Activated CD4-positive, alpha-beta T cell treated with anti-CD3 and anti-CD28 coated beads for 36 hours (primary cell): Measurements from ENCODE around the gene FAM186B. TPM values are rescaled to one million over a fixed set of nuclear protein-coding genes. Genes with fewer than 3 reads are reported as not detected.

Source experiments
- ATAC-seq: fragments of 200-7000 bp; cut with Tn5 transposase; one replicate; pipeline ENCODE4 v1.10.0; 2021; ENCODE audit warnings: mild to moderate bottlenecking, moderate library complexity
- CTCF ChIA-PET: fragments of 350-600 bp; sonication (Branson Sonifier 250); formaldehyde crosslinking; loops from one replicate; lab custom pipeline; 2021; ENCODE audit warnings: antibody characterized with exemption; lab: Charles Lee
- POLR2A ChIA-PET: fragments of 350-600 bp; sonication (Branson Sonifier 250); formaldehyde crosslinking; loops from one replicate; lab custom pipeline; 2021; ENCODE audit warnings: antibody characterized with exemption, inconsistent platforms; lab: Charles Lee
- DNase-seq: peaks from one replicate; pipeline ENCODE4 v3.0.0-alpha.2; 2020
- H3K27ac Mint-ChIP-seq: one replicate; pipeline ENCODE4 v1.8.0; 2021; ENCODE audit warnings: mixed read lengths
- H3K27me3 Mint-ChIP-seq: one replicate; pipeline ENCODE4 v1.8.0; 2021; ENCODE audit warnings: mixed read lengths
- H3K36me3 Mint-ChIP-seq: one replicate; pipeline ENCODE4 v1.8.0; 2021; ENCODE audit warnings: low read depth, mixed read lengths
- H3K4me1 Mint-ChIP-seq: one replicate; pipeline ENCODE4 v1.8.0; 2021; ENCODE audit warnings: mixed read lengths
- H3K4me3 Mint-ChIP-seq: one replicate; pipeline ENCODE4 v1.8.0; 2021; ENCODE audit warnings: mild to moderate bottlenecking, moderate library complexity, mixed read lengths
- H3K9me3 Mint-ChIP-seq: one replicate; pipeline ENCODE4 v1.8.0; 2021; ENCODE audit warnings: low read depth, mixed read lengths
- intact Hi-C, 2 experiments: fragments of 100-400 bp; cut with DNase I in 1 of 2; cut with micrococcal nuclease in 1 of 2; formaldehyde crosslinking; loops; one replicate each; pipeline versions ENCODE4 v1.14.2 to v1.15.1; 2022 to 2024; cut with DNase I, micrococcal nuclease
- total RNA-seq, 2 experiments: library from RNA; stranded (reverse); gene quantifications; one replicate each; pipeline ENCODE4 v1.2.3, GENCODE V29; 2021

The FAM186B gene
- total RNA-seq, 2 experiments from 2014 or later, result 0.05 to 0.07 TPM

GRCh38 chr12:49646331-49646830 is 40.9 kb upstream of the FAM186B start:
- DNase-seq, result no peak
- no peak overlapping the region for H3K27ac Mint-ChIP-seq
- no peak for ATAC-seq
- peaks cover 18% of the 10 kb centered on the region for H3K4me1 Mint-ChIP-seq
- no peak overlapping the region for H3K4me3 Mint-ChIP-seq
- H3K36me3 Mint-ChIP-seq, result peaks cover 19% of the 10 kb centered on the region
- intact Hi-C loops, result no loop called here
- POLR2A ChIA-PET, result no interaction called here
- H3K27me3 Mint-ChIP-seq, result no peaks in the 10 kb centered on the region
- CTCF ChIA-PET, result interaction anchor here (1.5 to 21.5 kb wide), 5 partner anchors 9 to 92 kb away, joined by 3 to 332 read pairs (median 7); partner anchors contain the start of gene FMNL3
- H3K9me3 Mint-ChIP-seq, result no peaks in the 10 kb centered on the region

GRCh38 chr12:49645146-49646039 is 40.0 kb upstream of the FAM186B start:
- ChIA-PET POLR2A (interaction anchor here (0.6 kb wide), 1 partner anchor 402 kb away, joined by 4 read pairs; no protein-coding TSS in a partner anchor), CTCF (interaction anchor here (0.5 to 21.5 kb wide), 25 partner anchors 8 to 194 kb away, joined by 3 to 332 read pairs (median 4); partner anchors contain the start of gene FMNL3)
- Mint-ChIP-seq H3K27me3 (no peaks in the 10 kb centered on the region), H3K4me1 (peaks cover 18% of the 10 kb centered on the region), H3K4me3 (no peak overlapping the region), H3K36me3 (peaks cover 19% of the 10 kb centered on the region), H3K27ac (peak overlapping the region; percentile 28), H3K9me3 (no peaks in the 10 kb centered on the region)
- intact Hi-C loops, result loop anchor here in 1 of 2 experiments (2.0 kb wide), 1 partner anchor 193 kb away; no protein-coding TSS in a partner anchor
- ATAC-seq (no peak), DNase-seq (no peak)

- intact Hi-C loops, result loop anchor here (1.0 to 2.0 kb wide), 5 partner anchors 18 to 194 kb away; partner anchors contain the start of genes FMNL3 (in 2 of the 2) and TMBIM6 (in 1 of the 2)
- H3K9me3 Mint-ChIP-seq, result no peaks in the 10 kb centered on the region
- POLR2A ChIA-PET, result no interaction called here
- no peaks in the 10 kb centered on the region for H3K27me3 Mint-ChIP-seq
- ATAC-seq (peak; percentile 93), DNase-seq (peak; percentile 89)
- CTCF ChIA-PET, result interaction anchor here (0.5 to 21.5 kb wide), 24 partner anchors 8 to 195 kb away, joined by 3 to 332 read pairs (median 4); partner anchors contain the start of gene FMNL3
- H3K4me1 Mint-ChIP-seq, result peaks cover 18% of the 10 kb centered on the region
- no peak overlapping the region for H3K4me3 Mint-ChIP-seq
- H3K36me3 Mint-ChIP-seq, result peaks cover 18% of the 10 kb centered on the region
- peak overlapping the region; percentile 78 for H3K27ac Mint-ChIP-seq
These were observed 39.2 kb upstream of the FAM186B start for GRCh38 chr12:49644620-49644994.

GRCh38 chr12:49643961-49644619 is 38.7 kb upstream of the FAM186B start:
- Mint-ChIP-seq H3K27me3 (no peaks in the 10 kb centered on the region), H3K27ac (peak overlapping the region; percentile 78), H3K36me3 (peaks cover 18% of the 10 kb centered on the region), H3K9me3 (no peaks in the 10 kb centered on the region), H3K4me1 (peaks cover 21% of the 10 kb centered on the region), H3K4me3 (no peak overlapping the region)
- no peak for ATAC-seq
- ChIA-PET CTCF (interaction anchor here (0.7 to 21.5 kb wide), 15 partner anchors 10 to 133 kb away, joined by 3 to 332 read pairs (median 4); partner anchors contain the start of gene FMNL3), POLR2A (no interaction called here)
- no peak for DNase-seq
- intact Hi-C loops, result loop anchor here (1.0 to 2.0 kb wide), 5 partner anchors 18 to 195 kb away; partner anchors contain the start of genes FMNL3 (in 2 of the 2) and TMBIM6 (in 1 of the 2)

GRCh38 chr12:49643135-49643534 is 37.7 kb upstream of the FAM186B start:
- H3K9me3 Mint-ChIP-seq, result no peaks in the 10 kb centered on the region
- peaks cover 18% of the 10 kb centered on the region for H3K4me1 Mint-ChIP-seq
- peaks cover 16% of the 10 kb centered on the region for H3K36me3 Mint-ChIP-seq
- H3K4me3 Mint-ChIP-seq, result no peak overlapping the region
- no peak for ATAC-seq
- H3K27me3 Mint-ChIP-seq, result no peaks in the 10 kb centered on the region
- intact Hi-C loops, result no loop called here
- DNase-seq, result no peak
- CTCF ChIA-PET, result interaction anchor here (0.9 to 21.5 kb wide), 12 partner anchors 11 to 134 kb away, joined by 3 to 332 read pairs (median 6); partner anchors contain the start of gene FMNL3
- no peak overlapping the region for H3K27ac Mint-ChIP-seq
- POLR2A ChIA-PET, result no interaction called here

- CTCF ChIA-PET, result interaction anchor here (0.7 to 21.5 kb wide), 7 partner anchors 11 to 120 kb away, joined by 3 to 332 read pairs (median 4); partner anchors contain the start of genes FMNL3 and TMBIM6
- H3K9me3 Mint-ChIP-seq, result no peaks in the 10 kb centered on the region
- intact Hi-C loops, result no loop called here
- H3K27me3 Mint-ChIP-seq, result no peaks in the 10 kb centered on the region
- peaks cover 15% of the 10 kb centered on the region for H3K4me1 Mint-ChIP-seq
- no peak for DNase-seq
- no peak for ATAC-seq
- no peak overlapping the region for H3K4me3 Mint-ChIP-seq
- peaks cover 11% of the 10 kb centered on the region for H3K36me3 Mint-ChIP-seq
- POLR2A ChIA-PET, result interaction anchor here (0.9 kb wide), 1 partner anchor 61 kb away, joined by 3 read pairs; no protein-coding TSS in a partner anchor
- peak overlapping the region; percentile 4 for H3K27ac Mint-ChIP-seq
These were observed 36.9 kb upstream of the FAM186B start for GRCh38 chr12:49642370-49642802.

- ChIA-PET POLR2A (interaction anchor here (0.9 to 1.3 kb wide), 2 partner anchors 62 to 100 kb away, joined by 3 to 4 read pairs; partner anchors contain the start of gene TMBIM6), CTCF (interaction anchor here (0.7 to 21.5 kb wide), 8 partner anchors 11 to 283 kb away, joined by 3 to 332 read pairs (median 4); partner anchors contain the start of genes FMNL3 and TMBIM6)
- Mint-ChIP-seq H3K9me3 (no peaks in the 10 kb centered on the region), H3K36me3 (peaks cover 7% of the 10 kb centered on the region), H3K27me3 (no peaks in the 10 kb centered on the region), H3K4me1 (peaks cover 19% of the 10 kb centered on the region), H3K4me3 (no peak overlapping the region), H3K27ac (no peak overlapping the region)
- ATAC-seq (no peak), DNase-seq (no peak)
- intact Hi-C loops, result no loop called here
These were observed 36.4 kb upstream of the FAM186B start for GRCh38 chr12:49641748-49642369.

- CTCF ChIA-PET, result interaction anchor here (0.5 to 5.3 kb wide), 36 partner anchors 9 to 295 kb away, joined by 3 to 113 read pairs (median 5); partner anchors contain the start of genes FAM186B, FMNL3, PRPF40B and SPATS2
- intact Hi-C loops, result loop anchor here (1.0 to 2.0 kb wide), 3 partner anchors 70 to 141 kb away; partner anchors contain the start of gene FMNL3 (in 2 of the 2)
- Mint-ChIP-seq H3K36me3 (peaks cover 2% of the 10 kb centered on the region), H3K27ac (peak overlapping the region; percentile 33), H3K4me1 (peaks cover 14% of the 10 kb centered on the region), H3K4me3 (no peak overlapping the region), H3K9me3 (no peaks in the 10 kb centered on the region), H3K27me3 (no peaks in the 10 kb centered on the region)
- POLR2A ChIA-PET, result interaction anchor here (1.4 kb wide), 1 partner anchor 66 kb away, joined by 5 read pairs; no protein-coding TSS in a partner anchor
- DNase-seq (peak; percentile 78), ATAC-seq (peak; percentile 97)
These were observed 31.7 kb upstream of the FAM186B start for GRCh38 chr12:49636979-49637755.

GRCh38 chr12:49636574-49636973 is 31.1 kb upstream of the FAM186B start:
- POLR2A ChIA-PET, result interaction anchor here (1.4 kb wide), 1 partner anchor 67 kb away, joined by 5 read pairs; no protein-coding TSS in a partner anchor
- no peaks in the 10 kb centered on the region for H3K27me3 Mint-ChIP-seq
- intact Hi-C loops, result loop anchor here in 1 of 2 experiments (2.0 kb wide), 1 partner anchor 70 kb away; the partner anchor contains the start of gene FMNL3

More at GRCh38 chr12:49636574-49636973, 31.1 kb upstream of the FAM186B start:
- ATAC-seq, result no peak
- H3K4me1 Mint-ChIP-seq, result peaks cover 14% of the 10 kb centered on the region
- DNase-seq, result no peak
- no peak overlapping the region for H3K27ac Mint-ChIP-seq
- no peak overlapping the region for H3K4me3 Mint-ChIP-seq
- H3K9me3 Mint-ChIP-seq, result no peaks in the 10 kb centered on the region
- CTCF ChIA-PET, result interaction anchor here (0.5 to 5.3 kb wide), 26 partner anchors 8 to 493 kb away, joined by 3 to 113 read pairs (median 4); partner anchors contain the start of genes FMNL3, PRPF40B, SPATS2 and TMBIM6
- H3K36me3 Mint-ChIP-seq, result peaks cover 2% of the 10 kb centered on the region
